Effector memory CD4-positive, alpha-beta T cell (primary cell): Measurements from ENCODE around the gene FAM110C.

Source experiments
- DNase-seq, 3 donors: peaks; one replicate each; pipeline ENCODE4 v3.0.0-alpha.2; 2020
- H3K27ac ChIP-seq: 2 replicates; pipeline ENCODE4 v1.7.0; 2013; ENCODE audit warnings: mild to moderate bottlenecking, low read length, moderate library complexity; ENCODE audit not compliant: insufficient read depth, poor library complexity, severe bottlenecking
- H3K27me3 ChIP-seq: replicated peaks from 2 replicates; pipeline ENCODE4 v1.7.0; 2013; ENCODE audit warnings: mild to moderate bottlenecking, low read length; ENCODE audit not compliant: insufficient read depth, control insufficient read depth, poor library complexity, severe bottlenecking
- H3K36me3 ChIP-seq: 2 replicates; pipeline ENCODE4 v1.7.0; 2013; ENCODE audit warnings: mild to moderate bottlenecking, low read length, moderate library complexity; ENCODE audit not compliant: control insufficient read depth, insufficient read depth
- H3K4me1 ChIP-seq: 2 replicates; pipeline ENCODE4 v1.7.0; 2013; ENCODE audit warnings: low read length, mild to moderate bottlenecking; ENCODE audit not compliant: control insufficient read depth, insufficient read depth, poor library complexity, severe bottlenecking
- H3K4me3 ChIP-seq: 2 replicates; pipeline ENCODE4 v1.7.0; 2013; ENCODE audit warnings: low read length, low read depth, mild to moderate bottlenecking; ENCODE audit not compliant: insufficient read depth, poor library complexity, severe bottlenecking
- H3K9me3 ChIP-seq: 2 replicates; pipeline ENCODE4 v1.7.0; 2013; ENCODE audit warnings: mild to moderate bottlenecking, low read length, moderate library complexity; ENCODE audit not compliant: control insufficient read depth
- total RNA-seq, 3 donors: gene quantifications; one replicate each; lab custom pipeline; 2026; lab: John Stamatoyannopoulos, UW

Gene FAM110C, protein sequence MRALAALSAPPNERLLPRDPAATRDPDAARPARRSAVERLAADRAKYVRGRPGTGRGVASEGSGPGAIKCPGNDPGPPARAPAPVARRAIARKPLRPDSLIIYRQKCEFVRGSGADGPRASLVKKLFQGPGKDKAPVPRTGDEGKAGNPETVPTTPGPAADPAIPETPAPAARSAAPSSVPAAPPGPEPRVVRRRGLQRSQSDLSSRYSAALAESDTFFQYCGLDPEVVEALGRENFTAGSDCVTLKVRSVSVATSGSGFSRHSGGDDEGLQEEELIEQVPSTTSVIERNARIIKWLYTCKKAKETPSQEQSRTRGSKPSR
- total RNA-seq = 1.2 to 3.7 (median 2.4) reads per million in 3 donors

DNA sequence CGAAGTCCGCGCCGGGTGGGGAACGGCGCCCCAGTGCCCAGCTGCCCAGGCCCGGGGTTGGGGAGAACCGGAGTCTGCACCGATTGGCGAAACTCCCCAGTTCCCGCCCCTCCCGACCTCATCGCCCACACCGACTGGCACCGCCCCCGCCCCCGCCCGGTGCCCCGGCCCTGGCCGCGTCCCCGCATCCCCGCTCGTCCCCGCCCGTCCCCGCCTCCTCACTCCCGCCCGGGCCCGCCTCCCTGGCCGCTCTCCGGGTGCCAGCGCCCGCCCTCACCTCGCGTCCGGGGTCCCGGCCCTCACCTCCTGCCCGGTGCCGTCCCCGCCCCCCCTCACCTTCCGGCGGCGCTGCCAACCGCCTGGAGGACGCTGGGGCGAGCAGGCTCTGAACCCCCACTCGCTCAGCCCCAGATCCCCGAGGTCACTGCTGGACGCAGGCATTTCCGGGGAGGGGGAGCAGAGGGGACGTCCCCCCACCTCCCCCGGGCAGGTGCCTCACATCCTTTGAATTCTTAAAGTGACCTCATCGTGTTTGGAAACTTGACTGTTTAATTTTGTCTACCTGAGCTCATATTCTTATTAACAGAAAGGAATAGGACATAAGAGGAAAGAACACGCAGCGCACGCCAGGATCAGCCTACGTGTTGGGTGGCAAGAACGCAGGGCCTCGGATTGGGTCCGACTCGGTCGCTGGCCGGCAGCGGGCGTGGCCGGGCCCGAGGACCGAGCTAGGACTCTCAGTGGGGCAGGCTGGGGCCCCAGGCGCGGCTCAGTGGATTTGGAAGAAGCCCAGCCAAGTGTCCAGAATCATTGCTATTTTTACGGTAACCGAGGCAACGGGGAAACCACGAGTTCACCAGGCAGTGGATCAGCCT lies at the start of gene FAM110C:
Gene FAM110C (minus strand): TSS at position 35 of the 875 bp plus-strand sequence. CDS start 120 bp downstream, outside the sequence.
- peak within 1 kb of the TSS; percentile 71 for H3K4me3 ChIP-seq
- peaks cover 19% of the 10 kb centered on the region for H3K27me3 ChIP-seq
- peak; percentile 10 to 51 (median 36) for DNase-seq
- no peaks in the 10 kb centered on the region for H3K36me3 ChIP-seq
- no peak within 1 kb of the TSS for H3K27ac ChIP-seq
- no peaks in the 10 kb centered on the region for H3K9me3 ChIP-seq
- H3K4me1 ChIP-seq = peaks cover 15% of the 10 kb centered on the region

DNA sequence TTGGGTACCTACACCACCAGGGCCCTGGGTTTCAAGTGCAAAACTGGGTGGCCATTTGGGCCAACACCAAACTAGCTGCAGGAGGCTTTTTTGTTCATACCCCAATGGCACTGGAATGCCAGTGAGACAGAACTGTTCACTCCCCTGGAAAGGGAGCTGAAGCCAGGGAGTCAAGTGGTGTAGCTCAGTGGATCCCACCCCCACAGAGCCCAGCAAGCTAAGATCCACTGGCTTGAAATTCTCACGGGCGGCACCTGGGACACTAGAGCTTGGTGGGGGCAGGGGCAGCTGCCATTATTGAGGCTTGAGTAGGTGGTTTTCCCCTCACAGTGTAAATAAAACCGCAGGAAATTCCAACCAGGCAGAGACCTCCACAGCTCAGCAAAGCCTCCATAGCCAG lies 46.0 kb upstream of the FAM110C start:
- H3K36me3 ChIP-seq = no peaks in the 10 kb centered on the region
- no peaks in the 10 kb centered on the region for H3K9me3 ChIP-seq
- H3K27ac ChIP-seq = no peak overlapping the region
- no peak overlapping the region for H3K4me3 ChIP-seq
- H3K4me1 ChIP-seq = no peaks in the 10 kb centered on the region
- DNase-seq = no peak
- no peaks in the 10 kb centered on the region for H3K27me3 ChIP-seq

DNA sequence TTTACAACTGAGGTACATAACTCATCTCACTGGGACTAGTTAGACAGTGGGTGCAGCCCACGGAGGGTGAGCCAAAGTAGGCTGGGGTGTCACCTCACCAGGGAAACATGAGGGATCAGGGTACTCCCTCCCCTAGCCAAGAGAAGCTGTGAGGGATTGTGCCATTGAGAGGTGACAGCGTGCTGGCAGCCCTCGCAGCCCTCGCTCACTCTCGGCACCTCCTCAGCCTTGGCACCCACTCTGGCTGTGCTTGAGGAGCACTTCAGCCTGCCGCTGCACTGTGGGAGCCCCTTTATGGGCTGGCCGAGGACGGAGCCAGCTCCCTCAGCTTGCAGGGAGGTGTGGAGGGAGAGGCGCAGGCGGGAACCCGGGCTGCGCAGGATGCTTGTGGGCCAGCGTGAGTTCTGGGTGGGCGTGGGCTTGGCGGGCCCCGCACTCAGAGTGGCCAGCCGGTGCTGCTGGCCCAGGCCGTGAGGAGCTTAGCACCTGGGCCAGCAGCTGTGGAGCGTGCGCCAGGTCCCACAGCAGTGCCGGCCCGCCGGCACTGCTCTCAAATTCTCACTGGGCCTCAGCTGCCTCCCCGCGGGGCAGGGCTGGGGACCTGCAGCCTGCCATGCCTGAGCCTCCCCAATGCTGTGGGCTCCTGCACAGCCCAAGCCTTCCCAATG lies 44.5 kb upstream of the FAM110C start:
- Histone ChIP-seq H3K4me1 (no peaks in the 10 kb centered on the region), H3K27ac (no peak overlapping the region), H3K4me3 (no peak overlapping the region), H3K36me3 (no peaks in the 10 kb centered on the region), H3K27me3 (no peaks in the 10 kb centered on the region), H3K9me3 (no peaks in the 10 kb centered on the region)
- DNase-seq = no peak

DNA sequence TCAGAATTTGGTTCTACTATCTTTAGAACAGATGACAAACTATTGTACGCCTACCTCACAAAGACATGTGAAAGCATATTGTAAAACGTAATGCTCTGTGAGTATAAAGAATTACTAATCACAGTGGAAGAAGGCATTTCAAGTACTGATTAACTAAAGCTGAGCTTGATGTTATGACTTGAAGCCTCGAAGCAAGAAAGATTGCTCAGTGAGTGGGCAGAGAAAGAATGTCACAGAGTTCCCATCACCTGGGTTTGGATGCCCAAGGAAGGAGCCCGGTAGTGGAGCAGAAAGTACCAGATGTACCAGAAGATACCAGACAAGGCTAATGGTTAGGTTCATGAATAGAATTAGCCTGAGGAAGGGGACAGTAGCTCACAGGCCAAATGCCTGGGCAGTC lies 39.5 kb upstream of the FAM110C start:
- no peaks in the 10 kb centered on the region for H3K36me3 ChIP-seq
- no peak for DNase-seq
- no peak overlapping the region for H3K27ac ChIP-seq
- H3K9me3 ChIP-seq = no peaks in the 10 kb centered on the region
- H3K27me3 ChIP-seq = no peaks in the 10 kb centered on the region
- no peak overlapping the region for H3K4me3 ChIP-seq
- H3K4me1 ChIP-seq = no peaks in the 10 kb centered on the region

DNA sequence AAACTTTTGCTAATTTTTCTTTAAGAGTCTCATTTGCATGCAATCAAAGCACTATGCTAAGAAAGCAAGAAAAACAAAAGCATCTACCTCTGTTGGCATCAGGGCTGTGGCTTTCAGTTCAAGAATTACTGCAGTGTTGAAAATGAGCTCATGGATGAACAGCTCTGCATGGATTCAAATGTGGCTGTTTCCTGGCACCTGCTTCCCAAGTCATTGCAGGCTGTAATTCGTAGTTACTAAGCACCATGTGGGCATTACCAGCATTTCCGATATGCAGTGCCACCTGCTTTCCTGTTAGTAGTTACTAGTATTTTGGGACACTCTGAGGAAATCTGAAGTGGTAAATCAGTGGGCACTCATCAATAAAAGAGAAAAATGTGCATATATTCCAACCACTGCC lies 37.8 kb upstream of the FAM110C start:
- no peak for DNase-seq
- no peaks in the 10 kb centered on the region for H3K4me1 ChIP-seq
- no peaks in the 10 kb centered on the region for H3K36me3 ChIP-seq
- no peaks in the 10 kb centered on the region for H3K9me3 ChIP-seq
- no peak overlapping the region for H3K27ac ChIP-seq
- H3K4me3 ChIP-seq = no peak overlapping the region
- no peaks in the 10 kb centered on the region for H3K27me3 ChIP-seq

- no peak for DNase-seq
- Histone ChIP-seq H3K9me3 (no peaks in the 10 kb centered on the region), H3K36me3 (no peaks in the 10 kb centered on the region), H3K27me3 (no peaks in the 10 kb centered on the region), H3K4me3 (no peak overlapping the region), H3K27ac (no peak overlapping the region), H3K4me1 (no peaks in the 10 kb centered on the region)
Observed at GRCh38 chr2:80971-81736, 34.8 kb upstream of the FAM110C start.

DNA sequence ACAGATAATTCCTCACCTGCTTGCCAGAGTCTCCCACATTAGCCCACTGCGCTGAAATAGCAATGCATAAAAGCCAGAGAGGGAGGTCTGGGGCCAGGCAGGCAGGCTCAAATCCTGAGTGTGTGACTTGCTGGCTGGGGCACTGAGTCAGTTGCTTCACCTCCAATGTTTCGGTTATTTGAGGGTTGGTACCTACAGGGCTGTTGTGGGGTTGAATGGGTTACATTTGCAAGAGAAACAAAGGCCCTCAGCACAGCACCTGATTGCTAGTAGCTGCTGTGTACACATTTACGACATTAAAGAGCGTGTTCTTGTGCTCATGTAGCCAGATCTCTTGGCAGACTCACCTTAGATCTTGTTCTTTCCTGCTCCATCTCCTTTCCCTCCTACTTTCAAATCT lies 34.1 kb upstream of the FAM110C start:
- H3K4me3 ChIP-seq = no peak overlapping the region
- no peaks in the 10 kb centered on the region for H3K9me3 ChIP-seq
- H3K4me1 ChIP-seq = no peaks in the 10 kb centered on the region
- no peak overlapping the region for H3K27ac ChIP-seq
- no peaks in the 10 kb centered on the region for H3K36me3 ChIP-seq
- DNase-seq = no peak
- no peaks in the 10 kb centered on the region for H3K27me3 ChIP-seq

- Histone ChIP-seq H3K9me3 (no peaks in the 10 kb centered on the region), H3K36me3 (no peaks in the 10 kb centered on the region), H3K4me3 (no peak overlapping the region), H3K27ac (no peak overlapping the region), H3K4me1 (no peaks in the 10 kb centered on the region), H3K27me3 (no peaks in the 10 kb centered on the region)
- no peak for DNase-seq
Observed at GRCh38 chr2:71309-72035, 25.2 kb upstream of the FAM110C start.
